Measurements from ENCODE around the gene NLRP6. TPM values are rescaled to one million over a fixed set of nuclear protein-coding genes. Genes with fewer than 3 reads are reported as not detected.
"Not testable (repeated sequence)": the region's sequence is repeated elsewhere in the genome, so short reads cannot be mapped to it uniquely, and the experiment has no call there.

The NLRP6 gene
- total and polyA plus RNA-seq, 12 donors: 0.07 to 0.25 (median 0.10) TPM; not detected in 6

DNA sequence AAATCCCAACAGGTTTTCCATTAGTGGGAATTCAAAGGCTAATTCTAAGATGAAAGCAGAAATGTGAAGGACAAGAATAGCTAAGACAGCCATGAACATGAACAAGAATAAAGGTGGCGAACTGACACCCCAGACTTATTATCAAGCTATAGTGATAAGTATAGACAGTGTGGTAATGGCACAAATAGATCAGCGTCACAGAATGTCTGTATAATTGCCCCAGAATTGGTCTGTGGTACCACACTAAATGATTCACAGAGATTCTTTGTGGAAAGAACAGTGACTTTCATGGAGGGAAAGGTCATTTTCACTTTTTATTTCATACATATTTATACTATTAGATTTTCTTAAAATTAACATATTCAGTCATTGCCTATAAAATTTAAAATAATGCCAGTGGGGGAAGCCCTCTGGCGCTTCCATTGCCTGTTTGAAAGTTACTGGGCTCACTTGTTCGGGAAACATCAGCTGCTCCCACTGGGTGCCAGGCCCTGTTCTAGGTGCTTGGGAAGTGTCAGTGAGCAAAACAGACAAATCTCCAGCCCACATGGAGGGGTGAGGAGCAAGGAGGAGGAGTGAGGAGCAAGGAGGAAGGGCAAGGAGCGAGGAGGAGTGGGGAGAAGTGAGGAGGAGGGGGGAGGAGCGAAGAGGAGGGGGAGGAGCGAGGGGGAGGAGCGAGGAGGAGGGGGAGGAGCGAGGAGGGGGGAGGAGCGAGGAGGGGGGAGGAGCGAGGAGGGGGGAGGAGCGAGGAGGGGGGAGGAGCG is 11.3 kb upstream of the NLRP6 start:
- 85 to 88% methylated on average over 4 to 5 of the region's 13 CpGs for WGBS, 2 donors
- Histone ChIP-seq H3K36me3 (no peaks in the 10 kb centered on the region), H3K4me1 (peaks cover 0 to 35% (median 0%) of the 10 kb centered on the region in 9 donors), H3K9me3 (peaks cover 0 to 11% (median 5%) of the 10 kb centered on the region in 11 donors), H3K4me3 (no peak overlapping the region), H3K27ac (no peak overlapping the region), H3K27me3 (peaks cover 0 to 30% (median 11%) of the 10 kb centered on the region in 7 donors)
- TF ChIP-seq, protein P1, sequence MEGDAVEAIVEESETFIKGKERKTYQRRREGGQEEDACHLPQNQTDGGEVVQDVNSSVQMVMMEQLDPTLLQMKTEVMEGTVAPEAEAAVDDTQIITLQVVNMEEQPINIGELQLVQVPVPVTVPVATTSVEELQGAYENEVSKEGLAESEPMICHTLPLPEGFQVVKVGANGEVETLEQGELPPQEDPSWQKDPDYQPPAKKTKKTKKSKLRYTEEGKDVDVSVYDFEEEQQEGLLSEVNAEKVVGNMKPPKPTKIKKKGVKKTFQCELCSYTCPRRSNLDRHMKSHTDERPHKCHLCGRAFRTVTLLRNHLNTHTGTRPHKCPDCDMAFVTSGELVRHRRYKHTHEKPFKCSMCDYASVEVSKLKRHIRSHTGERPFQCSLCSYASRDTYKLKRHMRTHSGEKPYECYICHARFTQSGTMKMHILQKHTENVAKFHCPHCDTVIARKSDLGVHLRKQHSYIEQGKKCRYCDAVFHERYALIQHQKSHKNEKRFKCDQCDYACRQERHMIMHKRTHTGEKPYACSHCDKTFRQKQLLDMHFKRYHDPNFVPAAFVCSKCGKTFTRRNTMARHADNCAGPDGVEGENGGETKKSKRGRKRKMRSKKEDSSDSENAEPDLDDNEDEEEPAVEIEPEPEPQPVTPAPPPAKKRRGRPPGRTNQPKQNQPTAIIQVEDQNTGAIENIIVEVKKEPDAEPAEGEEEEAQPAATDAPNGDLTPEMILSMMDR (IDR thresholded peaks at IDR 0.05): no peak
- DNase-seq (no peak), ATAC-seq (peak in 1 of 8 donors; percentile 20)
- intact Hi-C loops (cut with DNase I): no loop called here

DNA sequence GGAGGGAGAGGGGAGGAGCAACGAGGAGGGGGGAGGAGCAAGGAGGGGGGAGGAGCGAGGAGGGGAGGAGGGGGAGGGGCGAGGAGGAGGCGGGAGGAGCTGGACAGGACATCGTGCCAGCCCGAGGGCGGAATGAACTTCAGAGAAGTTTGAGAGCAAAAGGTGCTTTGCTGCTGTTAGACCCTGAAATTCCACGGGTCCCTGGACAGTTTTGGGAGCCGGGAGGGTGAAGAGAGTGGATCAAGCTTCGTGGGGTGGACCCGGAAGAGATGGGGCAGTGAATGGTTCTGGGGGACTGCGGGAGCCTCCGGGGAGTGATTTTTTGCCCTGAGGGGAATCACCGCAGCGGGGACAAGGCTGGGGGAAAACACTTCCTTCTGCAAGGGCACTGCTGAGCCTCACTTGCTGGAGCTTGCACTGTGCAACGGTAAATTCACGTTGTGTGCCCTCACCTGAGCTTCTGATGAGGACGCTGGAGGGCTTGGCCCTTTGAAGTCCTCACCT is 10.7 kb upstream of the NLRP6 start:
- DNase-seq: no peak
- ATAC-seq: peak; percentile 37 to 69 (median 45)
- peaks cover 0 to 35% (median 0%) of the 10 kb centered on the region in 9 donors for H3K4me1 ChIP-seq
- H3K4me3 ChIP-seq: peak overlapping the region in 6 of 10 donors; percentile 22 to 55 (median 34)
- 70 to 74% methylated on average over 17 of the region's 18 CpGs for WGBS, 2 donors
- intact Hi-C loops (cut with DNase I): no loop called here
- no peaks in the 10 kb centered on the region for H3K36me3 ChIP-seq
- H3K27ac ChIP-seq: peak overlapping the region in 7 of 10 donors; percentile 42 to 97 (median 65)
- TF ChIP-seq, protein P1 (IDR thresholded peaks at IDR 0.05): no peak
- peaks cover 0 to 11% (median 5%) of the 10 kb centered on the region in 11 donors for H3K9me3 ChIP-seq
- peaks cover 0 to 32% (median 14%) of the 10 kb centered on the region in 7 donors for H3K27me3 ChIP-seq

DNA sequence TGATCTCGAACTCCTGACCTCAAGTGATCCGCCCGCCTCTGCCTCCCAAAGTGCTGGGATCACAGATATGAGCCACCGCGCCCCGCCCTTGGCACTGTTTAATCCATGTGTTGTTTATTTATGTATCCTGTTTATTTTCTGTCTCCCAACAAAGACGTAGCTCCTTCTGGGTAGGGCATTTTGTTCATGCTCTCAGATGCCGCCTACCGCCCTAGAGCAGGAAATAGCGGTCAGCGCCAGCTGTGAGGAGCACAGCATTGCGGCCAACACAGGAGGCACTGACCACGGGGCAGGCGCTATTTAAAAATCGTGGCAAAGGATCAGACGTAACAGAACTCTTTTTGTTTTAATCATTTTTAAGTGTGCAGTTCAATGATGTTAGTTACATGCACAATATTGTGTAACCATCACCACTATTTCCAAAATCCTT is 9.5 kb upstream of the NLRP6 start:
- 61 to 63% methylated on average over 16 of the region's 16 CpGs for WGBS, 2 donors
- H3K4me1 ChIP-seq: peaks cover 0 to 35% (median 0%) of the 10 kb centered on the region in 9 donors
- DNase-seq (peak in 1 of 2 donors; percentile 46), ATAC-seq (peak; percentile 59 to 85 (median 80))
- peak overlapping the region in 6 of 10 donors; percentile 11 to 55 (median 34) for H3K4me3 ChIP-seq
- intact Hi-C loops (cut with DNase I); H3K36me3 ChIP-seq: not testable (repeated sequence)
- peaks cover 0 to 11% (median 5%) of the 10 kb centered on the region in 11 donors for H3K9me3 ChIP-seq
- H3K27me3 ChIP-seq: peaks cover 0 to 32% (median 15%) of the 10 kb centered on the region in 7 donors
- TF ChIP-seq, protein P1 (IDR thresholded peaks at IDR 0.05): peak in 1 of 9 donors; percentile 15
- H3K27ac ChIP-seq: peak overlapping the region in 9 of 10 donors; percentile 9 to 97 (median 58)

DNA sequence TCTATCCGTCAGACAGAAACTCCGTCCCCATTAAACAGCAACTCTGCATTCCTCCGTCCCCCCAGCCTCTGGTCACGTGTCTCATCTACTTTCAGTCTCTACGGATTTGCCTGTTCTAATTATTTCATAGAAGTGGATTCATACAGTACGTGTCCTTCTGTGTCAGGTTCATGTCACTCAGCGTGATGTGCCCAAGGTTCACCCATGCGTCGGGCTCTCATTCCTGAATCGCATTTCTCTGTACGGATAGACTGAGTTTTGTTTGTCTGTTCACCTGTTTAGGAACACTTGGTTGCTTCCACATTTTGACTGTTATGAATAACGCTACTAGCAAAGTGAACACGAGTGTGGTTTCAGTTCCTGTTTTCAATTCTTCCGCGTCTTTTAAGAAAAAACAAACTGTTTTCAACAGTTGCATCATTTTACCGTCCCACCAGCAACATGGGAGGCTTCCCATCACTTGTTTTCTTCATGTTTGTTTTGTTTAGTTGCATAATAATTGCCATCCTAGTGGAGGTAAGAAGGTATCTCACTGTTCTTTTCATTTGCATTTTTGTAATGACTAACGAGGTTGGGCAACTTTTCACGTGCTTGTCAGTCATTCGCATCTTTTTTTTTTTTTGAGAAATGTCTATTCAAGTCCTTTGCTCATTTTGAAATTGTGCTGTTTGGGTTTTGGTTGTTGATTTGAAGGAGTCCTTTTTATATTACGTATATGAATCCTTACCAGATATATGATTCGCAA is 8.9 kb upstream of the NLRP6 start:
- 56 to 59% methylated on average over 21 of the region's 21 CpGs for WGBS, 2 donors
- Histone ChIP-seq H3K36me3 (no peaks in the 10 kb centered on the region), H3K27ac (peak overlapping the region in 8 of 10 donors; percentile 9 to 97 (median 57)), H3K4me1 (peaks cover 0 to 35% (median 0%) of the 10 kb centered on the region in 9 donors), H3K4me3 (peak overlapping the region in 4 of 10 donors; percentile 11 to 55 (median 36)), H3K27me3 (peaks cover 0 to 32% (median 15%) of the 10 kb centered on the region in 7 donors), H3K9me3 (peaks cover 0 to 11% (median 5%) of the 10 kb centered on the region in 11 donors)
- peak in 7 of 8 donors; percentile 32 to 63 (median 49) for ATAC-seq
- TF ChIP-seq, protein P1 (IDR thresholded peaks at IDR 0.05): no peak
- no peak for DNase-seq
- intact Hi-C loops (cut with DNase I): no loop called here
